CD4-positive, alpha-beta T cell (primary cell): Measurements from ENCODE around the gene COLGALT1. TPM values are rescaled to one million over a fixed set of nuclear protein-coding genes. Genes with fewer than 3 reads are reported as not detected.
"Not testable (repeated sequence)": the region's sequence is repeated elsewhere in the genome, so short reads cannot be mapped to it uniquely, and the experiment has no call there.

Experiments used
- ATAC-seq: fragments of 200-7000 bp; cut with Tn5 transposase; one replicate; pipeline ENCODE4 v1.10.0; 2022; ENCODE audit warnings: mild to moderate bottlenecking; ENCODE audit not compliant: poor library complexity
- CTCF ChIA-PET: fragments of 350-600 bp; sonication (Branson Sonifier 250); formaldehyde crosslinking; loops from one replicate; lab custom pipeline; 2021; ENCODE audit warnings: antibody characterized with exemption, inconsistent platforms; lab: Charles Lee
- POLR2A ChIA-PET: fragments of 350-600 bp; sonication (Branson Sonifier 250); formaldehyde crosslinking; loops from one replicate; lab custom pipeline; 2021; ENCODE audit warnings: antibody characterized with exemption, inconsistent platforms; lab: Charles Lee
- DNase-seq, 14 experiments: peaks; one replicate each; pipeline ENCODE4 v3.0.0-alpha.2; 2013 to 2020; ENCODE audit warnings: mixed read lengths in 2 of 14
- H3K27ac ChIP-seq, 2 donors: one replicate each; pipeline versions ENCODE4 v1.5.1 to v1.7.0; 2013; ENCODE audit warnings: low read length in 2 of 2, low read depth in 1 of 2, mild to moderate bottlenecking in 1 of 2
- H3K27me3 ChIP-seq, 2 experiments: 1 replicate in 1 of 2; 2 replicates in 1 of 2; pipeline versions ENCODE4 v1.6.1 to v1.7.0; 2013; ENCODE audit warnings: low read length in 2 of 2, control low read depth in 1 of 2, mild to moderate bottlenecking in 1 of 2, moderate library complexity in 1 of 2; ENCODE audit not compliant: insufficient read depth in 2 of 2, control insufficient read depth in 1 of 2
- H3K36me3 ChIP-seq: one replicate; pipeline ENCODE4 v1.6.1; 2013; ENCODE audit warnings: low read length, control low read depth; ENCODE audit not compliant: insufficient read depth
- H3K4me1 ChIP-seq: one replicate; pipeline ENCODE4 v1.6.1; 2013; ENCODE audit warnings: low read length, control low read depth; ENCODE audit not compliant: insufficient read depth
- H3K4me3 ChIP-seq: one replicate; pipeline ENCODE4 v1.5.1; 2013; ENCODE audit warnings: mild to moderate bottlenecking, low read length, moderate library complexity
- H3K9me3 ChIP-seq, 2 experiments: 1 replicate in 1 of 2; 2 replicates in 1 of 2; pipeline versions ENCODE4 v1.6.1 to v1.7.0; 2013; ENCODE audit warnings: low read length in 2 of 2, mild to moderate bottlenecking in 2 of 2, control low read depth in 1 of 2, moderate library complexity in 1 of 2; ENCODE audit not compliant: control insufficient read depth in 1 of 2, insufficient read depth in 1 of 2
- H3K27ac Mint-ChIP-seq: one replicate; pipeline ENCODE4 v1.8.0; 2020; ENCODE audit warnings: mixed read lengths
- H3K27me3 Mint-ChIP-seq: one replicate; pipeline ENCODE4 v1.8.0; 2021; ENCODE audit warnings: mixed read lengths
- H3K36me3 Mint-ChIP-seq: one replicate; pipeline ENCODE4 v1.8.0; 2021; ENCODE audit warnings: low read depth, mixed read lengths
- H3K4me1 Mint-ChIP-seq: one replicate; pipeline ENCODE4 v1.8.0; 2021; ENCODE audit warnings: low read depth, mixed read lengths
- H3K4me3 Mint-ChIP-seq: one replicate; pipeline ENCODE4 v1.8.0; 2020; ENCODE audit warnings: mild to moderate bottlenecking, mixed read lengths
- H3K9me3 Mint-ChIP-seq: one replicate; pipeline ENCODE4 v1.8.0; 2020; ENCODE audit warnings: mixed read lengths
- intact Hi-C, 2 experiments: fragments of 100-400 bp; cut with DNase I in 1 of 2; cut with micrococcal nuclease in 1 of 2; formaldehyde crosslinking; loops; one replicate each; pipeline versions ENCODE4 v1.15.1 to v1.9.0; 2023 to 2025; cut with DNase I, micrococcal nuclease
- total RNA-seq, 174 experiments: library from RNA in 2 of 174; stranded (reverse) in 2 of 174; gene quantifications; one replicate each; pipeline ENCODE4 v1.2.3 and lab custom pipeline; 2021 to 2026
- TF ChIP-seq, protein P1 (sequence below): fragments of 200-600 bp; IDR thresholded peaks from one replicate; pipeline ENCODE4 v1.8.0; 2022; ENCODE audit warnings: antibody characterized with exemption, mild to moderate bottlenecking

Gene COLGALT1
- total RNA-seq, 2 experiments from 2014 or later: 30.3 to 30.6 TPM

- Histone ChIP-seq H3K27ac (no peak overlapping the region), H3K27me3 (no peaks in the 10 kb centered on the region), H3K9me3 (no peaks in the 10 kb centered on the region), H3K4me1 (no peaks in the 10 kb centered on the region), H3K36me3 (peaks cover 65% of the 10 kb centered on the region), H3K4me3 (no peak overlapping the region)
- Mint-ChIP-seq H3K4me3 (no peak overlapping the region), H3K36me3 (peaks cover 70% of the 10 kb centered on the region), H3K27me3 (no peaks in the 10 kb centered on the region), H3K27ac (no peak overlapping the region), H3K4me1 (no peaks in the 10 kb centered on the region), H3K9me3 (no peaks in the 10 kb centered on the region)
- ATAC-seq (no peak), DNase-seq (no peak)
- TF ChIP-seq, protein P1, sequence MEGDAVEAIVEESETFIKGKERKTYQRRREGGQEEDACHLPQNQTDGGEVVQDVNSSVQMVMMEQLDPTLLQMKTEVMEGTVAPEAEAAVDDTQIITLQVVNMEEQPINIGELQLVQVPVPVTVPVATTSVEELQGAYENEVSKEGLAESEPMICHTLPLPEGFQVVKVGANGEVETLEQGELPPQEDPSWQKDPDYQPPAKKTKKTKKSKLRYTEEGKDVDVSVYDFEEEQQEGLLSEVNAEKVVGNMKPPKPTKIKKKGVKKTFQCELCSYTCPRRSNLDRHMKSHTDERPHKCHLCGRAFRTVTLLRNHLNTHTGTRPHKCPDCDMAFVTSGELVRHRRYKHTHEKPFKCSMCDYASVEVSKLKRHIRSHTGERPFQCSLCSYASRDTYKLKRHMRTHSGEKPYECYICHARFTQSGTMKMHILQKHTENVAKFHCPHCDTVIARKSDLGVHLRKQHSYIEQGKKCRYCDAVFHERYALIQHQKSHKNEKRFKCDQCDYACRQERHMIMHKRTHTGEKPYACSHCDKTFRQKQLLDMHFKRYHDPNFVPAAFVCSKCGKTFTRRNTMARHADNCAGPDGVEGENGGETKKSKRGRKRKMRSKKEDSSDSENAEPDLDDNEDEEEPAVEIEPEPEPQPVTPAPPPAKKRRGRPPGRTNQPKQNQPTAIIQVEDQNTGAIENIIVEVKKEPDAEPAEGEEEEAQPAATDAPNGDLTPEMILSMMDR: no peak
- POLR2A ChIA-PET: no interaction called here
- CTCF ChIA-PET: no interaction called here
- intact Hi-C loops: no loop called here
Measured at GRCh38 chr19:17567940-17568339, 12.5 kb downstream of the COLGALT1 start.

GRCh38 chr19:17570291-17570690 lies 14.8 kb downstream of the COLGALT1 start:
- H3K27me3 ChIP-seq, H3K27ac Mint-ChIP-seq, DNase-seq, H3K9me3 Mint-ChIP-seq, H3K4me1 ChIP-seq, H3K27ac ChIP-seq, H3K4me3 ChIP-seq, H3K27me3 Mint-ChIP-seq, H3K9me3 ChIP-seq, ATAC-seq, H3K4me3 Mint-ChIP-seq, POLR2A ChIA-PET, H3K4me1 Mint-ChIP-seq: not testable (repeated sequence)
- H3K36me3 ChIP-seq: peaks cover 70% of the 10 kb centered on the region
- H3K36me3 Mint-ChIP-seq: peaks cover 71% of the 10 kb centered on the region
- intact Hi-C loops: loop anchor here in 1 of 2 experiments (1.0 to 5.0 kb wide), 2 partner anchors 48 to 118 kb away; no protein-coding TSS in a partner anchor
- CTCF ChIA-PET: interaction anchor here (0.6 kb wide), 1 partner anchor 74 kb away, joined by 3 read pairs; no protein-coding TSS in a partner anchor

- no peak overlapping the region for H3K27ac Mint-ChIP-seq
- Histone ChIP-seq H3K9me3 (no peaks in the 10 kb centered on the region), H3K27ac (no peak overlapping the region), H3K36me3 (peaks cover 68% of the 10 kb centered on the region), H3K4me1 (peaks cover 7% of the 10 kb centered on the region), H3K27me3 (no peaks in the 10 kb centered on the region), H3K4me3 (no peak overlapping the region)
- no peak overlapping the region for H3K4me3 Mint-ChIP-seq
- no peaks in the 10 kb centered on the region for H3K9me3 Mint-ChIP-seq
- H3K4me1 Mint-ChIP-seq: peaks cover 5% of the 10 kb centered on the region
- ChIA-PET POLR2A (no interaction called here), CTCF (no interaction called here)
- no peaks in the 10 kb centered on the region for H3K27me3 Mint-ChIP-seq
- TF ChIP-seq, protein P1: no peak
- H3K36me3 Mint-ChIP-seq: peaks cover 70% of the 10 kb centered on the region
- ATAC-seq (no peak), DNase-seq (no peak)
- intact Hi-C loops: loop anchor here in 1 of 2 experiments (1.0 to 5.0 kb wide), 2 partner anchors 48 to 118 kb away; no protein-coding TSS in a partner anchor
Measured at GRCh38 chr19:17570791-17571190, 15.3 kb downstream of the COLGALT1 start.

- H3K36me3 ChIP-seq: peaks cover 61% of the 10 kb centered on the region
- ChIA-PET CTCF (no interaction called here), POLR2A (no interaction called here)
- TF ChIP-seq, protein P1: no peak
- intact Hi-C loops: loop anchor here in 1 of 2 experiments (5.0 kb wide), 1 partner anchor 120 kb away; no protein-coding TSS in a partner anchor
- Mint-ChIP-seq H3K27ac (no peak overlapping the region), H3K36me3 (peaks cover 59% of the 10 kb centered on the region), H3K27me3 (no peaks in the 10 kb centered on the region), H3K4me1 (peaks cover 5% of the 10 kb centered on the region), H3K9me3 (no peaks in the 10 kb centered on the region), H3K4me3 (no peak overlapping the region)
- H3K27me3 ChIP-seq: no peaks in the 10 kb centered on the region
- H3K27ac ChIP-seq: no peak overlapping the region
- peaks cover 7% of the 10 kb centered on the region for H3K4me1 ChIP-seq
- no peaks in the 10 kb centered on the region for H3K9me3 ChIP-seq
- H3K4me3 ChIP-seq: no peak overlapping the region
- DNase-seq (no peak), ATAC-seq (no peak)
Measured at GRCh38 chr19:17572638-17573037, 17.2 kb downstream of the COLGALT1 start.
